D721Med (cell line): ENCODE data around the gene PAN3.
A peak's percentile ranks its signal among the peaks of the same experiment; 100 is the strongest.

Experiments used
- DNase-seq: peaks from one replicate; pipeline ENCODE4 v3.0.0; 2011; ENCODE audit warnings: low spot score; ENCODE audit not compliant: insufficient read length
- FAIRE-seq: peaks from 2 replicates; lab custom pipeline; 2011; peaks lifted over from hg19 to GRCh38; lab: Jason Lieb, UNC
- TF ChIP-seq, protein P1 (sequence below): IDR thresholded peaks from 2 replicates; pipeline ENCODE4 v1.5.1; 2012; ENCODE audit warnings: mild to moderate bottlenecking, control low read depth; ENCODE audit not compliant: insufficient read depth; ENCODE audit errors: missing control alignments

PAN3 gene, protein sequence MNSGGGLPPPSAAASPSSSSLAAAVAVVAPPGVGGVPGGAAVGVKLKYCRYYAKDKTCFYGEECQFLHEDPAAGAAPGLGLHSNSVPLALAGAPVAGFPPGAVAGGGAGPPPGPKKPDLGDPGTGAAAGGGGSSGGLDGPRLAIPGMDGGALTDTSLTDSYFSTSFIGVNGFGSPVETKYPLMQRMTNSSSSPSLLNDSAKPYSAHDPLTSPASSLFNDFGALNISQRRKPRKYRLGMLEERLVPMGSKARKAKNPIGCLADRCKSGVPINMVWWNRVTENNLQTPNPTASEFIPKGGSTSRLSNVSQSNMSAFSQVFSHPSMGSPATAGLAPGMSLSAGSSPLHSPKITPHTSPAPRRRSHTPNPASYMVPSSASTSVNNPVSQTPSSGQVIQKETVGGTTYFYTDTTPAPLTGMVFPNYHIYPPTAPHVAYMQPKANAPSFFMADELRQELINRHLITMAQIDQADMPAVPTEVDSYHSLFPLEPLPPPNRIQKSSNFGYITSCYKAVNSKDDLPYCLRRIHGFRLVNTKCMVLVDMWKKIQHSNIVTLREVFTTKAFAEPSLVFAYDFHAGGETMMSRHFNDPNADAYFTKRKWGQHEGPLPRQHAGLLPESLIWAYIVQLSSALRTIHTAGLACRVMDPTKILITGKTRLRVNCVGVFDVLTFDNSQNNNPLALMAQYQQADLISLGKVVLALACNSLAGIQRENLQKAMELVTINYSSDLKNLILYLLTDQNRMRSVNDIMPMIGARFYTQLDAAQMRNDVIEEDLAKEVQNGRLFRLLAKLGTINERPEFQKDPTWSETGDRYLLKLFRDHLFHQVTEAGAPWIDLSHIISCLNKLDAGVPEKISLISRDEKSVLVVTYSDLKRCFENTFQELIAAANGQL

GRCh38 chr13:28138012-28138755 is at the start of gene PAN3:
TSS of gene PAN3 (plus strand) at chr13:28138545. CDS start at chr13:28138658, 113 bp downstream.
- TF ChIP-seq, protein P1, sequence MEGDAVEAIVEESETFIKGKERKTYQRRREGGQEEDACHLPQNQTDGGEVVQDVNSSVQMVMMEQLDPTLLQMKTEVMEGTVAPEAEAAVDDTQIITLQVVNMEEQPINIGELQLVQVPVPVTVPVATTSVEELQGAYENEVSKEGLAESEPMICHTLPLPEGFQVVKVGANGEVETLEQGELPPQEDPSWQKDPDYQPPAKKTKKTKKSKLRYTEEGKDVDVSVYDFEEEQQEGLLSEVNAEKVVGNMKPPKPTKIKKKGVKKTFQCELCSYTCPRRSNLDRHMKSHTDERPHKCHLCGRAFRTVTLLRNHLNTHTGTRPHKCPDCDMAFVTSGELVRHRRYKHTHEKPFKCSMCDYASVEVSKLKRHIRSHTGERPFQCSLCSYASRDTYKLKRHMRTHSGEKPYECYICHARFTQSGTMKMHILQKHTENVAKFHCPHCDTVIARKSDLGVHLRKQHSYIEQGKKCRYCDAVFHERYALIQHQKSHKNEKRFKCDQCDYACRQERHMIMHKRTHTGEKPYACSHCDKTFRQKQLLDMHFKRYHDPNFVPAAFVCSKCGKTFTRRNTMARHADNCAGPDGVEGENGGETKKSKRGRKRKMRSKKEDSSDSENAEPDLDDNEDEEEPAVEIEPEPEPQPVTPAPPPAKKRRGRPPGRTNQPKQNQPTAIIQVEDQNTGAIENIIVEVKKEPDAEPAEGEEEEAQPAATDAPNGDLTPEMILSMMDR = no peak
- DNase-seq (peak; percentile 54), FAIRE-seq (no peak)

GRCh38 chr13:28089065-28089464 is 49.3 kb upstream of the PAN3 start:
- FAIRE-seq = no peak
- TF ChIP-seq, protein P1 = no peak

GRCh38 chr13:28092431-28092830 is 45.9 kb upstream of the PAN3 start:
- FAIRE-seq = no peak
- TF ChIP-seq, protein P1 = no peak
- no peak for DNase-seq

More at GRCh38 chr13:28089065-28089464, 49.3 kb upstream of the PAN3 start:
- no peak for DNase-seq

DNA sequence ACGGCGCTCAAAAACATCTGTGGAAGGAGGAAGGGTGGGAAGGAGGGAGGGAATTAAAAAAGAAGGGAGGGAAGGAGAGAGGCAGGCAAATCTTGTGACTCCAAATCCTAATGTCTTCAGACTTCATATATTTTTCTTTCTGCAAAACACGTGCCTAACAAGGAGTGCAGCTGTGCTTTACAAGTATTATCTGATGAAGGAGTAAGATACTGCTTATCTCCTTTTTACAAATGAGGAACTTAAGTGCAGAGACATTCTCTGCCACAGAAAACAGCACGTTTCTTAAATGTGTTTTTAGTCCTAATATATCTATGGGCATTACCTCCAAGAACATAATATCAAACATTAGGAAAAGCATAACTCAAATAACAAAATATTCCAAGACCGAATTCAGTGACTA is 44.5 kb upstream of the PAN3 start:
- FAIRE-seq (no peak), DNase-seq (no peak)

GRCh38 chr13:28094306-28094705 is 44.0 kb upstream of the PAN3 start:
- FAIRE-seq (no peak), DNase-seq (no peak)
- TF ChIP-seq, protein P1 = no peak

More for the DNA sequence above, 44.5 kb upstream of the PAN3 start:
- TF ChIP-seq, protein P1 = no peak

DNA sequence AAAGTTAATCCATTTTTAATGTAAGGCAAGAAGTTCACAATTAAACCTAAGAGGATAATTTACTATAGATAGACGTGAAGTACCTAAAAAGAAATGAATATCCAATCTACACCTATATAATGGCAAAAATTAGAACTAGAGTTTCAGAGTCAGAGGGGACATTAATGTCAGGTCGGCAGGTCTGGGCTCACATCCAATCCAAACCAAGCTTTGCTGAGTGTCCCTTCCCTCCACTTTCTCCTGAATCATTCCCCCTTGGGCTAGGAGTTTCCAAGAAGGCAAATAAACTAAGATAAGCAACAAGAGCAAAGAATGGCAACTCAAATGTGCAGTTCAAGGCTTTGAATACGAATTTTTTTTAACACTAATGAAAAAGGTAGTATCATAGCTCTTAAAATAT is 40.8 kb upstream of the PAN3 start:
- DNase-seq (no peak), FAIRE-seq (no peak)
- TF ChIP-seq, protein P1 = no peak
